ENCODE results near the gene TPTE2.
"Not testable (repeated sequence)": the region's sequence is repeated elsewhere in the genome, so short reads cannot be mapped to it uniquely, and the experiment has no call there.

TPTE2 gene

GRCh38 chr13:19561585-19561984, 253 bp upstream of the TPTE2 start:
- DNase-seq, result no peak

GRCh38 chr13:19560672-19561071, 660 bp downstream of the TPTE2 start:
- not testable (repeated sequence) for DNase-seq

- not testable (repeated sequence) for DNase-seq
Observed at GRCh38 chr13:19559739-19560138, 1.6 kb downstream of the TPTE2 start.

GRCh38 chr13:19557287-19557686, 4.0 kb downstream of the TPTE2 start:
- DNase-seq, result not testable (repeated sequence)

GRCh38 chr13:19549245-19549644, 12.1 kb downstream of the TPTE2 start:
- DNase-seq, result not testable (repeated sequence)

- DNase-seq, result not testable (repeated sequence)
Observed at GRCh38 chr13:19525634-19526033, 35.7 kb downstream of the TPTE2 start.

- no peak for DNase-seq
Observed at GRCh38 chr13:19519049-19519448, 42.3 kb downstream of the TPTE2 start.

- DNase-seq, result not testable (repeated sequence)
Observed at GRCh38 chr13:19507623-19508022, 53.7 kb downstream of the TPTE2 start.

- DNase-seq, result not testable (repeated sequence)
Observed at GRCh38 chr13:19460126-19460525, 101.2 kb downstream of the TPTE2 start.

GRCh38 chr13:19439056-19439686, 122.2 kb downstream of the TPTE2 start:
- DNase-seq, result not testable (repeated sequence)

GRCh38 chr13:19437780-19438179, 123.6 kb downstream of the TPTE2 start:
- not testable (repeated sequence) for DNase-seq

- DNase-seq, result not testable (repeated sequence)
Observed at GRCh38 chr13:19422236-19422635, 139.1 kb downstream of the TPTE2 start.

GRCh38 chr13:19412494-19412893, 148.8 kb downstream of the TPTE2 start:
- not testable (repeated sequence) for DNase-seq

- DNase-seq, result not testable (repeated sequence)
Observed at GRCh38 chr13:19382746-19383511, 178.4 kb downstream of the TPTE2 start.

GRCh38 chr13:19382111-19382510, 179.2 kb downstream of the TPTE2 start:
- no peak for DNase-seq
